Mesothelial cell of epicardium (in vitro differentiated cells): Measurements from ENCODE around the gene MAGI3. TPM values are rescaled to one million over a fixed set of nuclear protein-coding genes. Genes with fewer than 3 reads are reported as not detected.
A peak's percentile ranks its signal among the peaks of the same experiment; 100 is the strongest.

Source experiments
- DNase-seq, 2 experiments: peaks; one replicate each; pipeline ENCODE4 v3.0.0; 2021; ENCODE audit warnings: low spot score in 2 of 2; ENCODE audit not compliant: unreplicated experiment in 2 of 2
- H3K27ac Mint-ChIP-seq: 2 replicates; pipeline ENCODE4 v1.8.0; 2021; ENCODE audit warnings: mixed read lengths
- H3K27me3 Mint-ChIP-seq: 2 replicates; pipeline ENCODE4 v1.8.0; 2021; ENCODE audit warnings: low read depth, mixed read lengths
- H3K36me3 Mint-ChIP-seq: 2 replicates; pipeline ENCODE4 v1.8.0; 2021; ENCODE audit warnings: mixed read lengths
- H3K4me1 Mint-ChIP-seq: 2 replicates; pipeline ENCODE4 v1.8.0; 2021; ENCODE audit warnings: mixed read lengths
- H3K4me3 Mint-ChIP-seq: 2 replicates; pipeline ENCODE4 v1.8.0; 2021; ENCODE audit warnings: mild to moderate bottlenecking, moderate library complexity, mixed read lengths
- H3K9me3 Mint-ChIP-seq: 2 replicates; pipeline ENCODE4 v1.8.0; 2021; ENCODE audit warnings: mixed read lengths
- CTCF ChIP-seq: fragments of 200-600 bp; sonication (generic); IDR thresholded peaks from one replicate; pipeline ENCODE4 v1.5.0; 2021; ENCODE audit warnings: antibody characterized with exemption; ENCODE audit not compliant: unreplicated experiment
- total RNA-seq: library from RNA; stranded (reverse); gene quantifications from 3 replicates; pipeline ENCODE4 v1.2.1, GENCODE V29; 2021

MAGI3 gene
- total RNA-seq, 1 donor from 2014 or later, result 28.7 TPM

GRCh38 chr1:113672491-113672890, 282.2 kb downstream of the MAGI3 start:
- DNase-seq, result no peak
- H3K27me3 Mint-ChIP-seq, result no peaks in the 10 kb centered on the region
- H3K9me3 Mint-ChIP-seq, result peaks cover 4% of the 10 kb centered on the region
- H3K4me3 Mint-ChIP-seq, result no peak overlapping the region
- peaks cover 22% of the 10 kb centered on the region for H3K4me1 Mint-ChIP-seq
- H3K27ac Mint-ChIP-seq, result no peak overlapping the region
- no peak for TF ChIP-seq CTCF
- peaks cover 17% of the 10 kb centered on the region for H3K36me3 Mint-ChIP-seq

GRCh38 chr1:113674591-113674990, 284.3 kb downstream of the MAGI3 start:
- Mint-ChIP-seq H3K36me3 (peaks cover 4% of the 10 kb centered on the region), H3K9me3 (no peaks in the 10 kb centered on the region), H3K4me1 (peaks cover 36% of the 10 kb centered on the region), H3K27ac (no peak overlapping the region), H3K27me3 (no peaks in the 10 kb centered on the region), H3K4me3 (no peak overlapping the region)
- no peak for TF ChIP-seq CTCF
- DNase-seq, result no peak

GRCh38 chr1:113675302-113675701, 285.0 kb downstream of the MAGI3 start:
- no peaks in the 10 kb centered on the region for H3K9me3 Mint-ChIP-seq
- H3K36me3 Mint-ChIP-seq, result peaks cover 4% of the 10 kb centered on the region
- DNase-seq, result no peak
- peaks cover 36% of the 10 kb centered on the region for H3K4me1 Mint-ChIP-seq
- TF ChIP-seq CTCF, result no peak
- H3K27ac Mint-ChIP-seq, result no peak overlapping the region
- H3K4me3 Mint-ChIP-seq, result no peak overlapping the region
- H3K27me3 Mint-ChIP-seq, result no peaks in the 10 kb centered on the region

- Mint-ChIP-seq H3K27ac (peak overlapping the region; percentile 50), H3K27me3 (no peaks in the 10 kb centered on the region), H3K9me3 (no peaks in the 10 kb centered on the region), H3K4me3 (no peak overlapping the region), H3K36me3 (peaks cover 5% of the 10 kb centered on the region), H3K4me1 (peaks cover 39% of the 10 kb centered on the region)
- no peak for TF ChIP-seq CTCF
- no peak for DNase-seq
Measured at GRCh38 chr1:113676524-113676923, 286.2 kb downstream of the MAGI3 start.

- no peak for DNase-seq
- H3K36me3 Mint-ChIP-seq, result peaks cover 4% of the 10 kb centered on the region
- H3K9me3 Mint-ChIP-seq, result no peaks in the 10 kb centered on the region
- peak overlapping the region; percentile 8 for H3K4me3 Mint-ChIP-seq
- peaks cover 46% of the 10 kb centered on the region for H3K4me1 Mint-ChIP-seq
- no peaks in the 10 kb centered on the region for H3K27me3 Mint-ChIP-seq
- peak overlapping the region; percentile 83 for H3K27ac Mint-ChIP-seq
- peak; percentile 89 for TF ChIP-seq CTCF
Measured at GRCh38 chr1:113677250-113678158, 287.2 kb downstream of the MAGI3 start.

GRCh38 chr1:113678159-113678469, 287.8 kb downstream of the MAGI3 start:
- Mint-ChIP-seq H3K36me3 (peaks cover 7% of the 10 kb centered on the region), H3K9me3 (no peaks in the 10 kb centered on the region)

More at GRCh38 chr1:113678159-113678469, 287.8 kb downstream of the MAGI3 start:
- no peak for DNase-seq
- Mint-ChIP-seq H3K27me3 (no peaks in the 10 kb centered on the region), H3K4me1 (peaks cover 50% of the 10 kb centered on the region), H3K27ac (peak overlapping the region; percentile 83), H3K4me3 (no peak overlapping the region)
- no peak for TF ChIP-seq CTCF
